NCI-H748 treated with DMSO at 0.1 percent for 48 hours (cell line): ENCODE measurements around the gene CDAN1.
"Not testable (repeated sequence)": the region's sequence is repeated elsewhere in the genome, so short reads cannot be mapped to it uniquely, and the experiment has no call there.

Experiments
- DNase-seq: peaks from one replicate; lab custom pipeline; 2025; lab: John Stamatoyannopoulos, UW

CDAN1 gene, protein sequence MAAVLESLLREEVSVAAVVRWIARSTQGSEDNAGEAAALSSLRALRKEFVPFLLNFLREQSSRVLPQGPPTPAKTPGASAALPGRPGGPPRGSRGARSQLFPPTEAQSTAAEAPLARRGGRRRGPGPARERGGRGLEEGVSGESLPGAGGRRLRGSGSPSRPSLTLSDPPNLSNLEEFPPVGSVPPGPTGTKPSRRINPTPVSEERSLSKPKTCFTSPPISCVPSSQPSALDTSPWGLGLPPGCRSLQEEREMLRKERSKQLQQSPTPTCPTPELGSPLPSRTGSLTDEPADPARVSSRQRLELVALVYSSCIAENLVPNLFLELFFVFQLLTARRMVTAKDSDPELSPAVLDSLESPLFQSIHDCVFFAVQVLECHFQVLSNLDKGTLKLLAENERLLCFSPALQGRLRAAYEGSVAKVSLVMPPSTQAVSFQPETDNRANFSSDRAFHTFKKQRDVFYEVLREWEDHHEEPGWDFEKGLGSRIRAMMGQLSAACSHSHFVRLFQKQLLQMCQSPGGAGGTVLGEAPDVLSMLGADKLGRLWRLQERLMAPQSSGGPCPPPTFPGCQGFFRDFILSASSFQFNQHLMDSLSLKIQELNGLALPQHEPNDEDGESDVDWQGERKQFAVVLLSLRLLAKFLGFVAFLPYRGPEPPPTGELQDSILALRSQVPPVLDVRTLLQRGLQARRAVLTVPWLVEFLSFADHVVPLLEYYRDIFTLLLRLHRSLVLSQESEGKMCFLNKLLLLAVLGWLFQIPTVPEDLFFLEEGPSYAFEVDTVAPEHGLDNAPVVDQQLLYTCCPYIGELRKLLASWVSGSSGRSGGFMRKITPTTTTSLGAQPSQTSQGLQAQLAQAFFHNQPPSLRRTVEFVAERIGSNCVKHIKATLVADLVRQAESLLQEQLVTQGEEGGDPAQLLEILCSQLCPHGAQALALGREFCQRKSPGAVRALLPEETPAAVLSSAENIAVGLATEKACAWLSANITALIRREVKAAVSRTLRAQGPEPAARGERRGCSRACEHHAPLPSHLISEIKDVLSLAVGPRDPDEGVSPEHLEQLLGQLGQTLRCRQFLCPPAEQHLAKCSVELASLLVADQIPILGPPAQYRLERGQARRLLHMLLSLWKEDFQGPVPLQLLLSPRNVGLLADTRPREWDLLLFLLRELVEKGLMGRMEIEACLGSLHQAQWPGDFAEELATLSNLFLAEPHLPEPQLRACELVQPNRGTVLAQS

DNA sequence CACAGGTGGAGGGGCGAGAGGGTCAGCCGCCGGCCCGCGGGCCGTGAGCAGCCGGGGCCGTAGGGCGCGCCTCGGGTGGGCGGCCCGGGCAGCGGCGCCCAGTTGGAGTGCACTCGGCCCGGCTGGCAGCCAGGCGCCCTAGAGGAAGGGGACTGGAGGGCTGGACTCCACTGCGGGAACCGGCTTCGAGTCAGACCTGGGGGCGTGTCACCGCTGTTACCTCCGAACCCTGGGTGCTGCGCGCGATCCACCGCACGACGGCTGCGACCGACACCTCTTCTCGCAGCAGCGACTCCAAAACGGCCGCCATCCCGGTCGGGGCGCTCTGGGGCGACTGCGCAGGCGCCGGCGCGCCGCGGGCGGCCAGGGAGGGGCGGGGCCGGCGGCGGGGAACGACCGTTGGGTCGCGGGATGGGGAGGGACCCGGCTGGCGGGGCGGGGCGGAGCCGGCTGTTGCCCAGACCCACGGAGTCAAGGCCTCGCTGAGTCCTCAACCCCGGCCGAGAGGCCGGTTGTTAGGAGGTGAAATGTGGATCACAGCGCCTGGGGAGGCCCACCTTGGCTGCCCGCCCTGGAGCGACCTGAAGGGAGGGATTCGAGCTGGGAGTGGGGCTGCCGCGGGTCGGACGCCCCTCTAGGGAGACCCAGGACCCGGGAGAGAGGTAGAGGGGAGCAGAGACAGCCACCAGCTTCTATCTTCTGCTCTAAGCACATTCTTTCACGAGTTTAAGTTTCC, at the start of gene CDAN1:
TSS of gene CDAN1 (minus strand) at position 336 of the 736 bp plus-strand sequence. CDS start at position 310, 26 bp downstream.
- peak; percentile 51 for DNase-seq

DNA sequence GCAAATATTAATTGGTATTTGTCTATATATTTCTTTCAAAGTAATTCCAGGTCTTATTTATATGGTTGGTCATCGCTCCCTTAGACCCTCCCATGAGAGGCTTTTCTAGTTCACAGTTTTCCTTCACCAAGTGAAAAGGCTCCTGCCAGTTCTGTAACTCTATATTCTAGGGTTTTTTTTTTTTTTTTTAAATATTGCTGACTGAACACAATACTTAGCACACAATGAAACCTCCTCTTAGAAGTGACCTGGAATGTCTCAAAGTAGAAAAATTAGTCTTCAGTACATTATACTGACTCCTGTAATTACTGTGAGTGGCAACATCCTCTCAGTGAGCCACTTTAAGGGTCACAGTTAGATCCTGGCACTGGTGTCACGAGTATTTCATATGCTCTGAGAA, 48.6 kb upstream of the CDAN1 start:
- DNase-seq = no peak

DNA sequence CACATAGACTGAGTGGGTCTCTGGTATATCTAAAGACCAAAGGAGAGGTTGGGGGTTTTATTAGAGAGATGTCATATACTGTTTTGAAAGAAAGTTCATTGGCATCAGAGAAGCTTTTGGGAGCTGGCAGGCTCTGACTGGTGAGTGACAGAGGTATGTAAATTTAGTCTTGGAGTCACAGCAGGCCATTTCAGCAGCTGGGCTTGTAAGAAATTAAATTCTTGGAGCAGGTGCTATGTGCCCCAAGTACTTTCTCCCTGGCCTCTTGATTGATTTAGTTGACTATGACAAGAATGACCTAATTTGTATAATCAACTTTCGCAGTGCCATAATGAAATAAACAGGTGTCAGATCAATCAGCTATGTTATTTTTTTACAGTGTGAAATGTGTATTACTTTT, 47.8 kb upstream of the CDAN1 start:
- DNase-seq = no peak

DNA sequence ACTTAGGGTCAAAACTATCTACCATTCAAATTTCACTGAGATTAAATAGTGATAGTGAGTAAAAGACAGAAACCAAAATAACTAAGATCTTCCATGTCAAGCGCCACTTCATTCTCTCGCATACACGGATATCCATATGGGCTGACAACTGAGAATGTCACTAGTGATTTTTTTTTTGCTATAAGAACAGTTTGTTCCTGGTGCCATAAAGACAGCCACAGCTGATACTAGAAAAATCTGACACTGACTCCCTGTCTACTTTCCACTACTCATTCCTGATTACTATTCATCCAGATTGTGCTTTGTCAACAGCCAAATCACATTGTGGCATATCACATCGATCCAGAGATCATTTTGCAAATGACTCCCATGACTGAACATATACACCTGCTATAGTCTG, 45.8 kb upstream of the CDAN1 start:
- DNase-seq = no peak

DNA sequence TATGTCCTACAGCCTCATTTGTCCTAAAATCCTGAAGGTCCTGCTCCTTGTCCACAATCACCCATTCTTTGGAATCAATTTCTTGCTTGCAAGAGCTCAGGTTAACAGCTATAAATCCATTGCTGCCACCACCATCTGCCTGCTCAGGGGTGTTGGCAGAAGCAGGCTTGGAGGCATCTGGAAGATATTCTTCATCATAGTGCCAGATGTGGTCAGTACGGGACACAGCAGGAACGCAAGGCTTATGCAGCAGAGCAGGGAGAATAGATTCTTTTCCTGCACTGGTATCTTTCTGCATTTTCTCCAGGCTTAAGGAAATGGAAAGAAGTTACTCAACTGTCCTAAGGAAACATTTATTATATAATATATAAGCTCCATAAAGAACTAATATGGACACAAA, 38.5 kb upstream of the CDAN1 start:
- DNase-seq = no peak

DNA sequence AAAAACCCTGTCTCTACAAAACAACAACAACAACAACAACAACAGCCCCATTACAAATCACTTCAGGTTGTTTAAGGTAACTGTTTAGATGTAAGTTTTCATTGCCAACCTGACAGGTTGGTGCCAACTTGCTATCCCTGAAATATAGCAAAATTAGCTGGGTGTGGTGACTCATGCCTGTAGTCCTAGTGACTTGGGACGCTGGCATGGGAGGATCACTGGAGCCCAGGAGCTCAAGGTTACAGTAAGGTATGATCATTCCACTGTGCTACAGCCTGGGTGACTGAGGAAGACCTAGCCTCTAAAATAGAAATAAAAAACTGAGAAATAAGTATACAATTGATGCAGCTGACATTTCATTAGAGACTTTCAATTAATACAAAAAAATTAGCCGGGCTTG, 36.0 kb upstream of the CDAN1 start:
- DNase-seq = no peak

DNA sequence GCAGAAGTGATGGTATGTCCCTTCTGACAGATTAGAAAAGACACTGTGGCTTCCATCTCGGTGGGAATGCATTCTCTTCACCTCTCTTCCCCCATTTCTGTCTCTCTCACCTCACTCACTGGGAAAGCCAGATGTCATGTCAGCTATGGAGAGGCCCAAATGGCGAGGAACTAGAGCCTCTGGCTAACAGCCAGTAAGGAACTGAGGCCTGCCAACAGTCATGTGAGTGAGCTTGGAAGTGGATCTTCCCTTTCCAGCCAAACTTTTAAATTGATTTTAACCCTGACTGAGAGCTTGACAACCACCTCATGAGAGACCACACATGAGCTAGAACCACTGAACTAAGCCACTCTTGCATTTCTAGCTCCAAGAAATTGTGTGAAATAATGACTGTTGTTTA, 35.2 kb upstream of the CDAN1 start:
- no peak for DNase-seq

DNA sequence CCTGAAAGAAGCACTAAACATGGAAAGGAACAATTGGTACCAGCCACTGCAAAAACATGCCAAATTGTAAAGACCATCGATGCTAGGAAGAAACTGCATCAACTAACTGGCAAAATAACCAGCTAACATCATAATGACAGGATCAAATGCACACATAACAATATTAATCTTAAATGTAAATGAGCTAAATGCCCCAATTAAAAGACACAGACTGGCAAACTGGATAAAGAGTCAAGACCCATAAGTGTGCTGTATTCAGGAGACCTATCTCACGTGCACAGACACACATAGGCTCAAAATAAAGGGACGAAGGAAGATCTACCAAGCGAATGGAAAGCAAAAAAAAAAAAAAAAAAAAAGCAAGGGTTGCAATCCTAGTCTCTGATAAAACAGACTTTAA, 29.2 kb upstream of the CDAN1 start:
- not testable (repeated sequence) for DNase-seq

DNA sequence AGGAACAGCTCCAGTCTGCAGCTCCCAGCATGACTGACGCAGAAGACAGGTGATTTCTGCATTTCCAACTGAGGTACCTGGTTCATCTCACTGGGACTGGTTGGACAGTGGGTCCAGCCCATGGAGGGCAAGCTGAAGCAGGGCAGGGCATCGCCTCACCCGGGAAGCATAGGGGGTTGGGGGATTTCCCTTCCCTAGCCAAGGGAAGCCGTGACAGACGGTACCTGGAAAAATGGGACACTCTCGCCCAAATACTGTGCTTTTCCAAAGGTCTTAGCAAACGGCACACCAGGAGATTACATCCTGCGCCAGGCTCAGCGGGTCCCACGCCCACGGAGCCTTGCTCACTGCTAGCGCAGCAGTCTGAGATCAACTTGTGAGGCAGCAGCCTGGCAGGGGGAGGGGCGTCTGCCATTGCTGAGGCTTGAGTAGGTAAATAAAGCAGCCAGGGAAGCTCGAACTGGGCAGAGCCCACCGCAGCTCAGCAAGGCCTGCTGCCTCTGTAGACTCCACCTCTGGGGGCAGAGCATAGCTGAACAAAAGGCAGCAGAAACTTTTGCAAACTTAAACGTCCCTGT, 27.3 kb upstream of the CDAN1 start:
- not testable (repeated sequence) for DNase-seq

DNA sequence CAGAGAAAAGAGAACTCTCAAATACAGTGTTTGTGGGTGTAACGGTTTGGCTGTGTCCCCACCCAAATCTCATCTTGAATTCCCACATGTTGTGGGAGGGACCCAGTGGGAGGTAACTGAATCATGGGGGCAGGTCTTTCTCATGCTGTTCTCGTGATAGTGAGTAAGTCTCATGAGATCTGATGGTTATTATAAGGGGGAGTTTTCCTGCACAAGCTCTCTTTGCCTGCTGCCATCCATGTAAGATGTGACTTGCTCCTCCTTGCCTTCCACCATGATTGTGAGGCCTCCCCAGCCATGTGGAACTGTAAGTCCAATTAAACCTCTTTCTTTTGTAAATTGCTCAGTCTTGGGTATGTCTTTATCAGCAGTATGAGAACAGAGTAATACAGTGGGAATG, 24.9 kb upstream of the CDAN1 start:
- DNase-seq = not testable (repeated sequence)

DNA sequence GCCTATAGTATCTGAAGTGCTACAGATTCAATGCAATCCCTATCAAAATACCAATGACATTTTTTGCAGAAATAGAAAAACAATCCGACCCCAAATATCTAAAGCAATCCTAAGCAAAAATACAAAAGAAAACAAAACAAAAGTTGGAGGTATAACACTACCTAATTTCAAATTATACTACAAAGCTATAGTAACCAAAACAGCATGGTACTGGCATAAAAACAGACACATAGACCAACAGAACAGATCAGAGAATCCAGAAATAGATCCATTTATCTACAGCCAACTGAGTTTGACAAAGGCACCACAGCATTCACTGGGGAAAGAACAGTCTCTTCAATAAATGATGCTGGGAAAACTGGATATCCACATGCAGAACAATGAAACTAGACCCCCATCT, 23.8 kb upstream of the CDAN1 start:
- no peak for DNase-seq

DNA sequence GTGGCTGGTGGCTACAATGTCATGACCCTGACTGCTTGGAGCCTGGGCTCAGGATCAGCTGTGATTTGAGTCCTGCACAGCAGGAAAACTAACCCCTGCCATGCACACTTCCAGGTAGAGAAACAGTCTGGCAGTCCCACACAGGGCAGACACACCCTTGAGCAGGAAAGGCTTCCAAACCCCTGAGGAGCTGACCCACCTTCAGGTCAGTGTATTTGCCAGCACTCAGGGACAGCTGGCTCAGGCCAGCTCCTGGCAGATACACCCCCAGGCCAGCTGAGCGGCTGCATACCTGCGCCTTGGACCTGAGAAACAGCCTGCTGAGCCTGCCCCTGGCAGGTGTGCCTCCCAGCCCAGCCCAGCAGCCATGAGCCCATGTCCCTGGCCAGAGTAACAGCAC, 22.2 kb upstream of the CDAN1 start:
- no peak for DNase-seq

DNA sequence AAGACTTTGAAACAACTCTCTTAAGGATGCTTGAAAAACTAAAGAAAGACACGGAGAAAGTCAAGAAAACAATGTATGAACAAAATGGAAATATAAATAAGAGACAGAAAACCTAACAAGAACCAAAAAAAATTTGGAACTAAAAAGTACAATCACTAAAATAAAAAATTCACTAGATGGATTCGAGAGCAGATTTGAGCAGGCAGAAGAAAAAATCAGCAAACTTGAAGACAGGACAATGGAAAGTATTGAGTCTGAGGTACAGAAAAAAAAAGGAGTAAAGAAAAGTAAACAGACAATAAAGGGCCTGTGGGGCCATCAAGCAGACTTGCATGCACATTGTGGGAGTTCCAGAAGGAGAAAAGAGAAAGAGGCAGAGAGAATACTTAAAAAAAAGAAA, 13.4 kb upstream of the CDAN1 start:
- no peak for DNase-seq

DNA sequence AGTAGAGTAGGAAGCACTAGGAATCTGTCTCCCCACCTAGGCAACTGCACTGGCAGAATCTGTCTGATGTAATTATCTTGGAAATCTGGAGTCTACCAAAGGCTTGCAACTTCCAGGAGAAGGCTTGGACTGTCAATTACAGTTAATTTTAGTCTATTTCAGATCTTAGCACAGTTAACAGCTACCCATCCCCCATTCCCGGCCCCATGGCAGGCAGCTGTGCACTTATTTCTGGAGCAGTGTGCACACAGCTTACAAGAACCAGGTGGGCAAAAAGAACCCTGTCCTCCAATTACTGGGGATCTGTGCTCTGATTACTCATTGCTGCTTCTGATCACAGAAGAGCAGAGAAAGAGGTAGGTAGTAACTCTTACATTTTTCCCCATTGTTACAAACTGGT, 12.3 kb upstream of the CDAN1 start:
- DNase-seq = no peak

DNA sequence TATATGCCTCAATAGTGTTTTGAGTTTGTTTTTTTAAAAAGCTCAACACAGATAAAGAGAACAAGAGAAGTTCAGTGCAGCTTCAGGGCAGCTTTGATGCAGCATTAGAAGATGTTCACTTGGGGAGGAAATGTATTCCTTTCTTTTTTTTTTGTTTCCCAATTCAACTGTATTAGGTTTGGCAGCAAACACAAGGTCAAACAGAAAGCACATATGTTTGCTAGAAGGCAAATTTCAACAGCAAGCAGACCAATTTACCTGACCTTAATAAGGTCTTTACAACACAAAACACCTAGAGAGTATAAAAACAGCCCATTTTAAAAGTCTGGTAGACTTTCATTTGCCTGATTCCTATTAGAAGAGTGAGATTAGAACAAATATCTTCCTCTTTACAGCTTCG, 7.3 kb upstream of the CDAN1 start:
- no peak for DNase-seq

DNA sequence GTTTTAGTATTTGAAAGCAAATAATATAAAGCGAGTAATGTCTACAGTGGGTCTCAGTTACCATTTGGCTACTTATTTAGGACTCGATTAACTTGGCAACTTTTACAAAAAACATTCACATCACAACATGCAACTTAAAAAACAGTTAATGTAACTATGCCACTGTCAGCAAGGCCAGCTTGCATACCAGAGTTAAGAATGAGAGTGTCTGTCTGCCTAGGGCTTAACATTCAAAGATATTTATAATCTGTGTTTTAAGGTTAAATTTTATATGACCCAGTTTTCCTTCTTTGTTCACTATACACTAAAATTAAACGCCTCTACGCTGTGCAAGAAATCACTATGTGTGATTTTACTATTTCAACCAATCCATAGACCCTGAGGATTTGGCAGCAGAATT, 5.2 kb upstream of the CDAN1 start:
- DNase-seq = no peak

DNA sequence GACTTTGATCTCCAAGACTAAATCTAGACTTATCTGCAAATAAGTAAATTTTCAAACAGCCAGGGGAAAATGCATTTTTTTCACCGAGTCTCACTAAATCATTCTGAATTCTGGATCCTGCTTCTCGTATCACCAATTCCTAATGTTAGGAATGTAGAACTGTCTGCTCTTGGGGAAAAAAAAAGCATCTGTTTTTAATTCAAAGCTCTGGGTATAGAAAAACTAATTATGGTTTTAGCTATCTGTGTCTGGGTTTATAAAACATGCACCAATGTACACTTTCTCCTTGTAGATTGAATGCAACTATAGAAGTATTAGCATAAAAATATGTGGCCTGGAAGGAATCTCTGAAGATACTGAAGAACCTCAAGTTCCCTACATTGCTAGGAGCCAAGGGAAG, 4.8 kb upstream of the CDAN1 start:
- DNase-seq = no peak

DNA sequence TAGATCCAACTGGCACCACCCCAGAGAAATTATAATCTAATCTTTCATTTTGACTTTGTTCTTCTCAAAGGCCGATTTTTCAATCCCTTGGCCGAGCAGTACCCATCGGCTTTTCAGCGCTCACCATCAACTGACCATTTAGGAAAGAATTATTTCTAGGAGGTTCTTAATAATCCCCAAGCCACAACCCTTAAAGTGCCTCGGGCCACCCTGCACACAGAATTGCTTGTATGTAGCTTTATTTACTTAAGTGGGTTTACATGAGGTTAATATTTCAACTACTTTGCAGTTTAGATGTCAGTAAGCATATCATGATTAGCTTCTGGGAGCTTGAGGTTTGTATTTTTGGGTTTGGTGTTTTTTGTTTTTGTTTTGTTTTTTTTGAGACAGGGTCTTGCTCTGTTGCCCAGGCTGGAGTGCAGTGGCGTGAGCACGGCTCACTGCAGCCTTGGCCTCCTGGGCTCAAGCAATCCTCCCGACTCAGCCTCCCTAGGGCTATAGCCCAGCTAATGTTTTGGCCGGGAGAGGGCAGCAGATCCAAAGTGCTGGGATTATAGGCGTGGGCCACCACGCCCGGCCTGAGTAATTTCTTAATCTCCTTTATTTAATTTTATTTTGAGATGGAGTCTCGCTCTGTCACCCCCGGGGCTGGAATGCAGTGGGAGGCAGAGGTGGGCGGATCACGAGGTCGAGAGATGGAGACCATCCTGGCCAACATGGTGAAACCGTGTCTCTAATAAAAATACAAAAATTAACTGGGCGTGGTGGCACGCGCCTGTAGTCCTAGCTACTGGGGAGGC, 801 bp upstream of the CDAN1 start:
- no peak for DNase-seq

DNA sequence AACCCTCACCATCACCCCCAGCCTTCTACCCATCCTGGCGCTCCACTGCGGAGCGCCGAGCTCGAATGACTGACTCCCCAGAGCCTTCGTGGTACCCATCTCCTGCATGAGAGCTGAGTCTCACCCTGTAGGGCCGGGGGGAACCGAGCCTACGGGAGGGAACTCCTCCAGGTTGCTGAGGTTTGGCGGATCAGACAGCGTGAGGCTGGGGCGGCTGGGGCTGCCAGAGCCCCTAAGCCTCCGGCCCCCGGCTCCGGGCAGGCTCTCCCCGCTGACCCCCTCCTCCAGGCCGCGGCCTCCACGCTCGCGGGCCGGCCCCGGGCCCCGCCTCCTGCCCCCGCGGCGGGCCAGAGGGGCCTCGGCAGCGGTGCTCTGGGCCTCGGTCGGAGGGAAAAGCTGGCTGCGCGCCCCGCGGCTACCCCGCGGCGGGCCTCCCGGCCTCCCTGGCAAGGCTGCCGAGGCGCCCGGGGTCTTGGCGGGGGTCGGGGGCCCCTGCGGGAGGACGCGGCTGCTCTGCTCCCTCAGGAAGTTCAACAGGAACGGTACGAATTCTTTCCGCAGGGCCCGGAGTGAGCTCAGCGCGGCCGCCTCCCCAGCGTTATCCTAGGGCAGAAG, 643 bp downstream of the CDAN1 start:
- no peak for DNase-seq
